Tibial nerve (tissue), 4 donors: ENCODE data around the gene ITIH3.

Experiments used
- EP300 ChIP-seq, 2 donors: sonication (generic); formaldehyde crosslinking; IDR thresholded peaks; one replicate each; pipeline ENCODE4 v1.6.1; 2017; ENCODE audit warnings: antibody characterized with exemption in 2 of 2, mild to moderate bottlenecking in 1 of 2
- TF ChIP-seq, protein P1 (sequence below), 5 experiments: fragments of 200-600 bp in 3 of 5; fragments of 450-650 bp in 2 of 5; sonication (generic) in 3 of 5; IDR thresholded peaks; one replicate each; pipeline ENCODE4 v1.5.1; 2016 to 2019; ENCODE audit warnings: antibody characterized with exemption in 5 of 5, mild to moderate bottlenecking in 3 of 5, moderate library complexity in 2 of 5

DNA sequence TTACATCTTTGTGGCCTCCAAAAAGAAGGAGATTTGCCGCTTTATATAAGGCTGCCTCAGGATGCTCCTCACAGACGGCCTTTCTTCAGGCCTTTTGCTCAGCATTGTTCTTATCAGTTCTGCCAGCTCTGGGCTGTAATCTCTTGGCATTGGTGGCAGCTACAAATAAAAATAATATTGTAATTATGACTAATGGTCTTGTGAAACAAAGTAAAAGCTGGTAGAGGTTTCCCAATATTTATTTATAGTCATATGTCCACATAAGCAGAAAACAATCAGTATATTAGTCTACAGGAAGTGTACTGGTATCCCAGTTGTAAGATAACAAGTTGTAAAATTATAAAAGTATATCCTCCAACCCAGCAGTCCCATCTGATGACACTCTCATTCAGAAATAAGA lies 31.1 kb upstream of the ITIH3 start:
- TF ChIP-seq, protein P1, sequence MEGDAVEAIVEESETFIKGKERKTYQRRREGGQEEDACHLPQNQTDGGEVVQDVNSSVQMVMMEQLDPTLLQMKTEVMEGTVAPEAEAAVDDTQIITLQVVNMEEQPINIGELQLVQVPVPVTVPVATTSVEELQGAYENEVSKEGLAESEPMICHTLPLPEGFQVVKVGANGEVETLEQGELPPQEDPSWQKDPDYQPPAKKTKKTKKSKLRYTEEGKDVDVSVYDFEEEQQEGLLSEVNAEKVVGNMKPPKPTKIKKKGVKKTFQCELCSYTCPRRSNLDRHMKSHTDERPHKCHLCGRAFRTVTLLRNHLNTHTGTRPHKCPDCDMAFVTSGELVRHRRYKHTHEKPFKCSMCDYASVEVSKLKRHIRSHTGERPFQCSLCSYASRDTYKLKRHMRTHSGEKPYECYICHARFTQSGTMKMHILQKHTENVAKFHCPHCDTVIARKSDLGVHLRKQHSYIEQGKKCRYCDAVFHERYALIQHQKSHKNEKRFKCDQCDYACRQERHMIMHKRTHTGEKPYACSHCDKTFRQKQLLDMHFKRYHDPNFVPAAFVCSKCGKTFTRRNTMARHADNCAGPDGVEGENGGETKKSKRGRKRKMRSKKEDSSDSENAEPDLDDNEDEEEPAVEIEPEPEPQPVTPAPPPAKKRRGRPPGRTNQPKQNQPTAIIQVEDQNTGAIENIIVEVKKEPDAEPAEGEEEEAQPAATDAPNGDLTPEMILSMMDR (IDR thresholded peaks at IDR 0.05) = no peak
- TF ChIP-seq EP300 (IDR thresholded peaks at IDR 0.05) = no peak
